ENCODE results near the gene CCDC195.
A peak's percentile ranks its signal among the peaks of the same experiment; 100 is the strongest.

The CCDC195 gene, protein sequence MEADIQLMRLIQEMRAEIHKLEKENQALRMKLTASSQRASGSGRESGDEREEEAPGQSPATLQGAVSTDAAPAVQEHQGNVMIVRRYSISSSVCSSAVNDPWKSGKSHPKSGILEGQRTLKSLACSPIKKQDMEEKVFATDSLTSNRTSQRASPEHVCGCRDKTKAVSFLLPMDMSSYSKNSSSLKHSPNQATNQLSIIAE

DNA sequence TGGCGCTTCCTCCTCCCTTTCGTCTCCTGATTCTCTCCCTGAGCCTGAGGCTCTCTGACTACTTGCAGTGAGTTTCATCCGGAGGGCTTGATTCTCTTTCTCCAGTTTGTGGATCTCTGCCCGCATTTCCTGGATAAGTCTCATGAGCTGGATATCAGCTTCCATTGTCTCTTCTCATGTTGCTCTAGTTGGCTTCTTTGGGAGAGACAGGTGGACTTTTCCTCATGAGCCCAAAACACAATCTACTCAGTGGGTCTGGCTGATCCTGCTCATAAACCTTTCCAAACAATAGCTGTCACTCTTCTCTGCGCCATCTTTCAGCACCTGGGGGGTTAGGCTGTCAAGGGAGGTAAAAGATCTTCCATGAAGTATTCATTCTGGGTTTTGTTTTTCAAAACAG, at the start of gene CCDC195:
Gene CCDC195, minus strand, starts transcription at position 165 of the 400 bp plus-strand sequence. Its CDS starts 0 bp downstream, at position 165.
- no peak for DNase-seq

DNA sequence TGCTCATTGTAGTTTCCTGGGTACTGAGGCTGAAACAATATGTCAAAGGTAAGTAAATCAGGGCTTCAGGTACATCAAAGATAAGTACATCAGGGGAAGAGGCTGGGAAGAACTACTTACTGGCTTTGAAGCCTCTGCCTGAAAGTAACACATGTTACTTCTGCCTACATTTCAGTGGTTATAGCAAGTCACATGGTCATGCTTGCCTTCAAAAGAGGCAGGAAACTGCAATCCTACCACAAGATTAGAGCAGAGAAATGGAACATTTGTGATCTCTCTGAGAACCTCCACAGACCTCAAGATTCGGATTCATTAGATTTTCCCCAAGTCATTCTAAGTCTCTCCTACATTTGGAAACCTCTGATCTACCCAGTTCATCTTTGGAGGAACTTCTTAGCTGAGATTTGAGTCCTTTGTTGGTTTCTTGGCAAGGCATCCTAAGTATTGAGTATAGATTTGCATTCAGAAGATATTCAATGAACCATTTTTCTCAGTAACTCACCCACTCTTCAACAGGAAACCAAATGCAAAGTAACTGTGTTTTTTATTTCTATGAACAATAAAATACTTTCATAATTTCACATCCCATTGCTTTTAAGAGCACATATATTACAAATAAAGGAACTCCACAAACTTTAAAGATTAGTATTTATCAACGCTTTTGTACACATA, 48.5 kb upstream of the CCDC195 start:
- DNase-seq, result peak; percentile 2

DNA sequence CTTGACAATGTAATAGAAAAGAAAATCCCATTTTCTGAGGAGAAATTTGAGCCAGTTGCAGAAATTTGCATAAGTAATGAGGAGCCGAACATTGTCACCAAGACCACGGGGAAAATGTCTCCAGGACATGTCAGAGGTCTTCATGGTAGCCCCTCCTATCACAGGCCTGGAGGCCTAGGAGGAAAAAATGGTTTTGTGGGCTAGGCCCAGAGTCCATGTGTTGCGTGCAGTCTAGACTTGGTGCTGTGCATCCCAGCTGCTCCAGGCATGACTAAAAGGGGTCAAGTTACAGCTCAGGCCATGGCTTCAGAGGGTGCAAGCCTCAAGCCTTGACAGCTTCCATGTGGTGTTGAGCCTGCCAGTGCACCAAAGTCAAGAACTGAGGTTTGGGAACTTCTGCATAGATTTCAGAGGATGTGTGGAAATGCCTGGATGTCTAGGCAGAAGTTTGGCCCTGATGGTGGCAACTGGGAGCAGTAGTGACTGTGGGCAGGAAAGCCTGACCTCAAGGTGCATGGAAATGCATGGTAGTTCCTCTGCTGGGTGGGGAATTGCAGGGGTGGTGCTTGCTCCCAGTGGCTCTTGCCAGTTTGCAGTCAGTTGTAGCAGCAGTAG, 41.9 kb upstream of the CCDC195 start:
- no peak for DNase-seq

DNA sequence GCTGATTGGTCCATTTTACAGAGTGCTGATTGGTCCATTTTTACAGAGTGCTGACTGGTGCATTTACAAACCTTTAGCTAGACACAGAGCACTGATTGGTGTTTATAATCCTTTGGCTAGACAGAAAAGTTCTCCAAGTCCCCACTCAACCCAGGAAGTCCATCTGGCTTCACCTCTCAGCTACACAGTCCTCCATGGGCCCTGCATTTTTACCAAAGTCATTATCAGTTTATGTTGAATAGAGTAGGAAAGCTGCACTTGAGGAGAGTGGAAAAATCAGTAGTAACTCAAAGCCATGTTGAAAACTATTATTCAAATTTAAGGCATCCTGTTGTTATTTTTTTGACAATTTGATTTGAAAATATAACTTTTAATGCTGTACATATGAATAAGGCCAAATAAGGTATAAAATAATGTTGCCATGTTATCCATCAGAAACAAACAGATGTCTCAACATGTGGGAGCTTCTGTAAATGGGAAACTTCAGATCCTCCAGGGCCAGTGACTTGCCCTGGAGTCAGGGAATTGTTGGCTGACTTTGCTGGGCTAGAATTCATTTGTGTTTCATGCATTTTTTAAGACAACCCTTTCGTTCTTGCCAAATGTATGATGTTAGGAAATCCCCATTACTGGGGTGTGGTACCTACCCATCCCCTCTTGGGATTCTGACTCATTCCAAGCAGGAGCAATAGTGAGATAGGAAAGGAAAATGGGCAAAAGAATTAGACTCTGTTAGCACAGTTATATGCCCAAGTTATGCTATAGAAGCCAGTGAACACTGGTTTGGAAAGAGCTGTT, 37.8 kb upstream of the CCDC195 start:
- DNase-seq, result no peak

DNA sequence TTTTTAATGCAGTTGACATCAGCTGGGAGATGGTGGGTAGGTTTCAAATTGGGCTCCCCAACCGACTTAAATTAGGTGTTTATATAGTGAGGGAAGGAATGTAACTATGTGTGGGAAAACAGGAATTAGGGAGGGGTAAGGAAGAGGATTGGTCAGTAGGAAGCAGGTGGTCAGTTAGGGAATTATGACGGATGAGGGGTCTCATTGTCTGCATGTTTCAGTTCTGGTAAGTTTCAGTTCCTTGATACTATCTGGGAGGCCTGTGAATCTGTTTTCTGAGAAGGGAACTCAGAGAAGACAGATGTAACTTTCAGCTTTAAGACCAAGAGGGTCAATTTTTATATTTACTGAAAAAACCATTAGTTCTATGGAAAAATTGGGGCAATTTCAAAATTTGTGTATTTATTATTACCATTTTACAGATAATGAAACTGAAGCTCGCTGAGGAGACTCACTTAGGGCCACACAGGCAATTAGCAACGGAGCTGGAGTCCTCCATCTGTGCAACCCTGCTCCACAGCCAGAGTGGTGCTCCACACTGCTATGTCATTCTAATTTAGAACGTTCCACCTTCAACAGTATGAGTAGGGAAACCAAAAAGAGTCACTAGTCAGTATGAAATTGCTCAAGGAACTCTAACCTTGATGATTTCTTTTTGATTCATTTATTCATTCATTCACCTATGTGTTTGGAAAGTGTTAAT, 36.0 kb upstream of the CCDC195 start:
- no peak for DNase-seq

DNA sequence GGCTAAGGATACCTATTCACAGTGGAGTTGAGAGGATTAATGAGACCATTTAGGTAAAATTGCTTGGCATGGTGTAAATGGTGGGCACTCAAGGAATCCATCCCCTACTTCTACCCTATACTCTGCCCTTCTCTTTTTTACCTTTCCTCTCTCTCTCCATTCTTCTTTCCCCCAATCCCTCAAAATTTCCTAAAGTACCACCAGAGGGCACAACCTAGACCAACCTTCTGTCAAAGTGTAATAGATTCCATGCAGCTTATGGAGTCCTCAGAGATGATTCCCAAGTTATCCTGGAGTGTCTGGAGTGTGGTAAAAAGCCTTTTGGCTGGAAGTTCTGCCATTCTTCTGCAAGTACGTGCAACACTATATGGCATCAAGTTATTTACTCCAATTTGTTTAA, 33.0 kb upstream of the CCDC195 start:
- no peak for DNase-seq

DNA sequence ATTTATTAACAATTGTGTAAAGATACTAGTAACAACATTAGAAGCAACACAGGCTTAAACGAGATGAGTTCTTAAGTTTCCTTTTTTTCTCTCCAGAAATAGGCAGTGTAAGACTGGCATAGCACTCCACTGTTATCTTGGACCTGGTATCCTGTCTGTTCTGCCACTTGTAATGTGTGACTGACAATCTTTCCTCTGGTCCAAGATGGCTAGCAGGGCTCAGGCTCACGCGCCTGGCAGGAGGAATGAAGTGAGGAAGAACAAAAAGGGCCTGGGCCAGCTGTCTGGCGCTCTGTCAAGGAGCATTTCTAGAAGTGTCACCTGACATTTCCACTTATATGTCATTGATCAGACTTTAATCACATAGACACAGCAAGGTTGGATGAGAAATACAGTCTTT, 31.6 kb upstream of the CCDC195 start:
- DNase-seq, result no peak

DNA sequence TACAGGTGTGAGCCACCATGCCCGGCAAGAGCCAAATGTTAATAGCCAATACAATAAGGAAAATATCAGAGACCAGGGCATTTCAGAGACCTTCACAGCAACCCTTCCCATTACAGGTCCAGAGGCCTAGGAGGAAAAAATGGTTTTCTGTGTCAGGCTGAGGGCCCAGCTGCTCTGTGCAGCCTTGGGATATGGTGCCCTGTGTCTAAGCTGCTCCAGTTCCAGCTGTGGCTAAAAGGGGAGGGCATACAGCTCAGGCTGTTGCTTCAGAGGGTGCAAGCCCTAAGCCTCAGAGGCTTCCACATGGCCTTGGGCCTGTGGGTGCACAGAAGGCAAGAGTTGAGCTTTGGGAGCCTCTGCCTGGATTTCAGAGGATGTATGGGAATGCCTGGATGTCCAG, 20.1 kb upstream of the CCDC195 start:
- no peak for DNase-seq

DNA sequence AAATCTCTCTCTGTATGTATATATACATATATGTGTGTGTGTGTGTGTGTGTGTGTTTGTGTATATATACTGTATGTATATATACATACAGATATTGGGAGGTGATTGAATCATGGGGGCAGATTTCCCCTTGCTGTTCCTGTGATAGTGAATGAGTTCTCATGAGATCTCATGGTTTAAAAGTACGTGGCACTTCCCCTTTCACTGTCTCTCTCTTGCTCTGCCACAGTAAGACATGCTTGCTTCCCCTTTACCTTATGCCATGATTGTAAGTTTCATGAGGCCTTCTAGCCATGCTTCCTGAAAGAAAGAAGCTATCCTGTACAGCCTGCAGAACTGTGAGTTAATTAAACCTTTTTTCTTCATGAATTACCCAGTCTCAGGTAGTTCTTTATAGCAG, 18.8 kb upstream of the CCDC195 start:
- no peak for DNase-seq

DNA sequence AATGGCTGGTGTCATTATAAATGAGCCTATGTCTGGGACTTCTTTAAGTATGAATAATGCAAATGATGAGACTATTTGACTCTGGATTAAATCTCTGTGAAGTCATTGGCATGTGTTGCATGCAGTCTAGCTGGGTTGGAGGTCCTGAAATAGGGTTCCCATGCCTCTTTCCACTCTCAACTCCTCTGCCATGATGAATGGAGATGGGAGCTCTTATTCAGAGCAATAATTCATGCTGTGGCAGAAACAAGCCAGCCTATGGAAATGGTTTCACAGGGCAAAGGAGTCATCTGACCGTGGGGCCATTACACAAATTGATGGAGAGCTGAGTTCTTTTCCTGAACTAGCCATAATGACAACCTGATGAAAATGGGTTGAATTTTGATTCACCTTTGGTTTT, 15.5 kb upstream of the CCDC195 start:
- no peak for DNase-seq

DNA sequence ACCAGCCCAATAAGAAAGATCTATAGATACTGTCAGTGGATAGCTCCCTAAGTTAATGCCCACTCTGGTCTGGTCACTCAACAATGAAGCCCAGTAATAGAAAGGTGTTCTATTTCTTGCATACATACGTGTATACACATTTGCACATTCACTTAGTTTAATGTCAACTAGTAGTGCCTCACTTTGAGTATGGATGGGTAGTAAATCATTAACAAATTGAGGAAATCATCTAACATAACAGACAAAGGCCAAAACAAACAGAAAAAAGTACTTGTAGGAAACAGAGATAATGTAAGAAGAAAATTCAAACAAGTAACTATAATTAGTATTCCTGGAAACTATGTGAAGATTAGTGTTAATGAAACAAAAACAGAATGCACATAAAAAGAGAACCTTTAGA, 13.3 kb upstream of the CCDC195 start:
- DNase-seq, result no peak

DNA sequence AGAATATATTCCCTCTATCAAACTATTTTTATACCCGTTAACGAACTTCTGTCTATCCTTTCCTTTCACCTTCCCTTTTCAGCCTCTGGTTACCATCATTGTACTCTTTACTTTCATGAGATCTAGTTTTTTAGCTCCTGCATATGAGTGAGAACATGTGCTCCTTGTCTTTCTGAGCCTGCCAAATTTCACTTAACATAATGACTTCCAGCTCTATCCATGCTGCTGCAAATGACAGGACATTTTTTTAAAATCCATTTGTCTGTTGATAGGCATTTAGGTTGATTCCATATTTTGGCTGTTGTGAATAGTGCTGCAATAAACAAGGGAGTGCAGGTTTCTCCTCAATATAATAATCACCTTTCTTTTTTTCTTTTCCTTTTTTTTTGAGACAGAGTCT, 8.2 kb upstream of the CCDC195 start:
- no peak for DNase-seq

DNA sequence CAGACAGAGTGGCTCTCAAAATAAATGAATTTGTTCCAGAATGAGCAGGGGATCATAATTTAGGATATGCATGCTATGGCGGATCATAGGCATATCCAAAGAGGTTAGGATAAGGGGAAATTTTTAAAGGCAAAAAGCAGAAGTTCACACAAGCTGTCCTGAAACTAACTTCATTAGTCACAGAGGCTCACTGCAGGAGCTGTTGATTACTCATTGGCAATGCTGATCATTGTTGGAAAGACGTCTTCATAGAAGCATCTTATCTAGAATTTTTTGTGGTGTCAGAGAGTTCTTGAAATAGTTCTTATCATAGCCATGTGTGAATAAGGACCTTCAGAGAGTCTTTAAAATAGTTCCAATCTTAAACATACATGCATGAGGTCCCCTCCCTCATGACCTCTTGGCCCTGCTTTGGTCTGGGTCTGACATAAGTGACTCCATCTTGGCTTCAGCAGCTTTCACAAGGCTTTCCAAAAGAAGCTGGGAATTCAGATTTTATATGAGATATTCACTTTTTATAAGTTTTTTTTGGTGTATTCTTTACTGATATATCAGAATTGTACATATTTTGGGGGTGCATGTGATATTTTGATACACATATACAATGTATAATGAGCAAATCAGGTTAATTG, 7.5 kb upstream of the CCDC195 start:
- no peak for DNase-seq

DNA sequence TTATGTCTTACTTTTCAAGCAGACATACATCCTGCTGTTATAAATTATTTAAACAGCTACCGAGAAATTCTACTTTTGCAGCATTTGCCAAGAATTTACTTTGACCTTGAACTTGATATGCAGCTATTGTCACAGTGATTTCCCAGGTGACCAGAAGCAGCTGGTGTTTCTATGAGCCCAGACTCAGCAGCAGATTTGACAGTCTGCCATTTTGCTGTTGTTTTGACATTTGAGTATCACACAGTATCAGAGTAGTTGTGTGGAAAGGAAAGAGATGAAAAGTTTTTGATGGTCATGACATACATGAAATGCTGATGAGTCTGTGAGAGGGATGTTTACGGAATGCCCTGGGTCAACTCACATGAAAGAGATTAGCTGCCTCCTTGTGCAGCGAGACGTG, 6.6 kb upstream of the CCDC195 start:
- DNase-seq, result no peak

DNA sequence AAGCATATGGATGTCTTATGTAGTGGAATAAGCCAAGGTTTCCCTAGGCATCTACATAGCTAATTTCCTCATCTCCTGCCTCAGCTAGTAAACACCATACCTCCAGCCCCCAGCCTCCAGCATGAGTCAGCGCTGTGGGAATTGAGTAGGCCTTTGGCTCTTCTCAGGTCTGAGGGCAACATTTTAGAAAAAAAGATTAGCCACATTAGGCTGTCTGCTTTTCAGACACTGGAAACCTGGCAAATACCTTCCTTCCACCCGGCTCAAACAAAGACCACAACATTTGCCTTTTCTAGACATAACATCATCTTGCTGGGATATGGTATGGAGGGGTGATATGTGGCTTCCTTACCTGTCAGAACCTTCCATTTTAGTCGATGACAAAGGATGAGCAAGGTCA, 6.1 kb upstream of the CCDC195 start:
- DNase-seq, result no peak

DNA sequence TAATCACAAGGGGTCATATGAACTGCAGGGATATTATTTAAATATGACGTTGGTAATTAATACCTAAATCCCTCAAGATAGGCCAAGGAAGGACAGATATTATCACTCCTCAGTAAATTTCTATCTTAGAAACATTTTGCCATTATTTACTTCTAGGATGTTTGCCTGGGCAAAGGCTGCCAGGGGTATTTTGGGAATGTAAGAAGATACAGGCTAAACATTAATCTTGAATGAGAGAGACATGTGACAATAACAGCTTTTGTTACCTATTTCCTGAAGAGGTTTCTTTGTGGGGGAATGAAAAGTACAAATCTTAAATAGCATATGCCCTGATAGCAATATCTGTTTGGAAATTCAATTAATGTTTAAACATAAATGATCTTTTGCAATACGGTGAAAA, 756 bp upstream of the CCDC195 start:
- no peak for DNase-seq

DNA sequence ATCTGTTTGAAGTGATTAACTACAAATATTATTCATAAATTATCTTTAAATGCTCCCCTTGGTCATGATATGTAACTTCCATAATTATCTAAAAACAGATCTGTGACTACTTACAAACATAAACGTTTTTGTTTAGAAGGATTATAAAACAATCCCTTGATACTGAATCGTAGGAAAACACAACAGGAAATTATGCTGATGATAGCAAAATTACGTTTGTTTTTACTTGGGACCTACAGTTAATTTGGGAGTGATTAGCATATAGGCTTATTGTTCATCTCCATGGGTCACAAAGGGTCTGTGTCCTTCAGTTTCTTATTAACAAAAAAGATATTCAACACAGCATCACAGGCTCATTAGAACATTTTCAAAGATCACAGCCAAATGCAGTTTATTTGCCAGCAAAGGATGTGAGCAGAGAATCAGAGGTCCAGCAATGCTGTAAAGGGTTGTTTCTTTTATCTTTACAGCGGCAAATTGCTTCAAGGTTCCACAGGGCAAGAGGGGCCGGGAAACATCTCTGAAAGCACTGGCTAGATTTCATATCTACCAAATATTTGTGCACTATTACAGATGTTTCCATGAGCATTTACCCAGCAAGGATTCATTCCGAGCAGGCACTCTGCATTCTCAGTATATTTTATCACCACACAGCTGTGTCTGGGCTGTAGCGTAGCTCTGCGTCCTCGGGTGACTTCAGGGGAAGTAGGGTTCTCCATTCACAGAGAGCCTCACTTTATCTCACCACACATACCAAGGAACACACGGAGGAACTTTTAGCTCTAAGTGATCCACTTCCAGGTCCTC, 4.1 kb downstream of the CCDC195 start:
- no peak for DNase-seq

DNA sequence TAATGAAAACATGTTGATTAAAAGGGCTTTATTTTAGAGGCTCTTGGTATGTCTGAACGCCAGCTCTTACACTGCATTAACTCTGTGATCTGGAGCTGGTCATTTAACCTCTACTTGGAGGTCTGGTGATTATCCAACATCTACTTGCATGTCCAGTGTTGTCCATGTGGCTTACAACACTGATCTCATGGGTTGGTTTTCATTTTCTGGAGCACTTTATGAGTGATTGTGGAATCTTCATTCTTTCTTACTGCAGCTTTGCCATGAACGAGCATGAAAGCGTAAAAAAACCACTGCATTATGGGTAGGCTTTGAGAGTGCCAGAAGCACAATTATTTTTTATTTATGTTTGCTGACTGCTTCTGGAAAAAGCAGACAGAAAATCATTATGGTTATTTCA, 4.8 kb downstream of the CCDC195 start:
- DNase-seq, result no peak

DNA sequence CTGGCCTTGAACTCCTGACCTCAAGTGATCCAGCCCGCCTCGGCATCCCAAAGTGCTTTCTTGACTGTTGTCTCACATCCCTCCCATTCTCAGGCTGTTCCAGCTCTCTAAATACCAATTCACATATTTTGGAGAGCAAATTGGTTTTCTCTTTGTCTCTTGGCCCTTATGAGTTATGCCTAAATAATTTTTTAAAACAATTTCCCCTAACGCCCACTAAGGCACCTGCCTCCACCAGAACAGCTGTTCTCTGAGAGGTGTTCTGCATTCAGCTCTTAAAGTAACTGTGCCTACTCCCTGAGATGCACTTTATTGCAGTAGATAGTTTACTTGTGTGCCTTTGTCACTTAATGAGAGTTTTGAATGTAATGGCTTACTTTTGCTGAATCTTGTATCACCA, 6.9 kb downstream of the CCDC195 start:
- no peak for DNase-seq

DNA sequence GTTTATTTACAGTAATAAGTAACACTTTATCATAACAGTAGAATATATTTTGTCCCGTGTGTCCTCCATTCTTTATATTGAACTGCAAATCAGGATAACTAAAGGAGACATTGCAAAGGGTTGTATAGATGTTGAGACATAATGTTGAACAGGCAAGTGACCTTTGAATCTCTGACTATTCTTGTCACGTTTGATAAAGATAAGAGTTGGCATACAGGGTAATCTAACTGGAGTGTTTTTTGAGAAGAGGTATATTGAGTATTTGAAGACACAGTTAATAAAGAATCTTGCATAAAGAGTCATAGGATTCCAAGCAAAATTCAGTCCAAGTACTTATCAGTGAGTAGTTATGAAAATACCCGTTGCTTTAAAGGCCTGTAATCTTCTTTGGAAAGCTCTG, 21.7 kb downstream of the CCDC195 start:
- no peak for DNase-seq

DNA sequence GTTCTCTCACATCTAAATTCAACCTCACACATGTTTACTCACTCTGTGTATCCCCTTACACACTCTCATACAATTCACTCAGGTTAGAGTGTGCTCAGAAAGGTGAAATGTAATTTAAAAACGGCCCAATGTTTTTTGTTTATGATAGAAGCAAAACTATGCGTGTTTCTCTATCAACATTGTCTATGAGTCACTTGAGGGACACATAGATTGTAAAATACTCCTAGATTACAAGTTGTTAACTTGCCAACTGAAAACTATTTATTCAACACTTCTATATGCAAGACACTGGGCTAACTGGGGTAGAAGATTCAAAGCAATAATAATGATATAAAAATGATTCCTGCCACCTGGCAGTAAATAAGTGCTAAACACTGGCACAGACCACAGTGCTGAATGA, 24.6 kb downstream of the CCDC195 start:
- no peak for DNase-seq

DNA sequence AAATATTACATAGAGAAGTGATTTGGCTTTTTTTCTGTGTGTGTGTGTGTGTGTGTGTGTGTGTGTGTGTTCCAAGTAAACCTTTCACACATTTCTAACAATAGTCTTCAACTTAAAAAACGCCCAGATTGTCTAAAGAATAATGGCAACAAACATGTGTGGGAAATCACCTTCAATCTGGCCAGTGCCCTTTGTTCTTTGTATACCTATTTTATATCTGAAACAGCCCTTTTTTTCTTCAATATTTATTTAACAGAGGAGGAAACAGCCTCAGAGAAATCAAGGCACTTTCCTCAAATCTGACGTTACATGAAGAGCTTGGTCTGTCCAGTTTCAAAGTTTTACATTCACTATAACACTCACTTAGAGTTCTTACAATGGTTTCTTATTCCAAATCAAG, 25.3 kb downstream of the CCDC195 start:
- DNase-seq, result no peak

All from activated CD4-positive, alpha-beta T cell treated with anti-CD3 and anti-CD28 coated beads, Interleukin-2, amount 50 U/mL, for 16 hours (primary cell).